Activated CD8-positive, alpha-beta memory T cell treated with anti-CD3 and anti-CD28 coated beads, Interleukin-2, amount 50 U/mL, for 48 hours (primary cell): Measurements from ENCODE around the gene FGGY.
"Not testable (repeated sequence)": the region's sequence is repeated elsewhere in the genome, so short reads cannot be mapped to it uniquely, and the experiment has no call there.

ENCODE experiments used
- DNase-seq: peaks from one replicate; pipeline ENCODE4 v3.0.0-alpha.2; 2020

Gene FGGY

GRCh38 chr1:59354239-59354638 lies 57.3 kb downstream of the FGGY start:
- DNase-seq = not testable (repeated sequence)

GRCh38 chr1:59354709-59355337 lies 57.9 kb downstream of the FGGY start:
- DNase-seq = no peak

GRCh38 chr1:59355361-59355760 lies 58.5 kb downstream of the FGGY start:
- DNase-seq = no peak

GRCh38 chr1:59356627-59357026 lies 59.7 kb downstream of the FGGY start:
- no peak for DNase-seq

GRCh38 chr1:59357645-59358320 lies 60.9 kb downstream of the FGGY start:
- DNase-seq = no peak

GRCh38 chr1:59359325-59359724 lies 62.4 kb downstream of the FGGY start:
- no peak for DNase-seq

GRCh38 chr1:59360170-59360569 lies 63.3 kb downstream of the FGGY start:
- DNase-seq = no peak

- DNase-seq = no peak
Measured at GRCh38 chr1:59360729-59361128, 63.8 kb downstream of the FGGY start.

- no peak for DNase-seq
Measured at GRCh38 chr1:59361766-59362165, 64.9 kb downstream of the FGGY start.

- no peak for DNase-seq
Measured at GRCh38 chr1:59364037-59364436, 67.1 kb downstream of the FGGY start.

- DNase-seq = no peak
Measured at GRCh38 chr1:59366346-59366745, 69.5 kb downstream of the FGGY start.

- DNase-seq = no peak
Measured at GRCh38 chr1:59367301-59368007, 70.6 kb downstream of the FGGY start.

GRCh38 chr1:59368008-59368670 lies 71.2 kb downstream of the FGGY start:
- DNase-seq = no peak

- DNase-seq = no peak
Measured at GRCh38 chr1:59375321-59376220, 78.7 kb downstream of the FGGY start.

- no peak for DNase-seq
Measured at GRCh38 chr1:59377350-59377904, 80.5 kb downstream of the FGGY start.

- DNase-seq = no peak
Measured at GRCh38 chr1:59378621-59379370, 81.9 kb downstream of the FGGY start.

- no peak for DNase-seq
Measured at GRCh38 chr1:59379371-59379728, 82.5 kb downstream of the FGGY start.

GRCh38 chr1:59383963-59384362 lies 87.1 kb downstream of the FGGY start:
- DNase-seq = no peak

- no peak for DNase-seq
Measured at GRCh38 chr1:59384443-59384842, 87.5 kb downstream of the FGGY start.

- DNase-seq = no peak
Measured at GRCh38 chr1:59388191-59388590, 91.3 kb downstream of the FGGY start.

GRCh38 chr1:59389847-59390246 lies 93.0 kb downstream of the FGGY start:
- no peak for DNase-seq

GRCh38 chr1:59390307-59390706 lies 93.4 kb downstream of the FGGY start:
- DNase-seq = no peak
